RCC 7860 (cell line): ENCODE measurements around the gene UGT1A5.

Experiments
- DNase-seq: peaks from one replicate; pipeline ENCODE4 v3.0.0-alpha.2; 2015; ENCODE audit warnings: low spot score
- FAIRE-seq: peaks from 2 replicates; lab custom pipeline; 2012; peaks lifted over from hg19 to GRCh38; lab: Jason Lieb, UNC

The UGT1A5 gene

GRCh38 chr2:233803994-233804393, 91.3 kb downstream of the UGT1A5 start:
- no peak for DNase-seq
- FAIRE-seq: no peak

- DNase-seq: no peak
- no peak for FAIRE-seq
These were observed 94.6 kb downstream of the UGT1A5 start for GRCh38 chr2:233807215-233807865.

GRCh38 chr2:233807966-233808935, 95.5 kb downstream of the UGT1A5 start:
- DNase-seq: no peak
- no peak for FAIRE-seq

- no peak for DNase-seq
- FAIRE-seq: no peak
These were observed 97.7 kb downstream of the UGT1A5 start for GRCh38 chr2:233810385-233810784.

- DNase-seq (no peak), FAIRE-seq (no peak)
These were observed 98.4 kb downstream of the UGT1A5 start for GRCh38 chr2:233811087-233811486.

GRCh38 chr2:233811732-233812131, 99.0 kb downstream of the UGT1A5 start:
- FAIRE-seq (no peak), DNase-seq (no peak)

- DNase-seq (no peak), FAIRE-seq (no peak)
These were observed 100.7 kb downstream of the UGT1A5 start for GRCh38 chr2:233813236-233814055.

- DNase-seq (no peak), FAIRE-seq (no peak)
These were observed 101.5 kb downstream of the UGT1A5 start for GRCh38 chr2:233814056-233814835.

GRCh38 chr2:233815861-233816260, 103.2 kb downstream of the UGT1A5 start:
- DNase-seq (no peak), FAIRE-seq (no peak)

- FAIRE-seq (no peak), DNase-seq (no peak)
These were observed 103.6 kb downstream of the UGT1A5 start for GRCh38 chr2:233816334-233816733.

GRCh38 chr2:233816771-233817170, 104.1 kb downstream of the UGT1A5 start:
- FAIRE-seq: no peak
- no peak for DNase-seq

- DNase-seq (no peak), FAIRE-seq (no peak)
These were observed 104.7 kb downstream of the UGT1A5 start for GRCh38 chr2:233817361-233817911.

GRCh38 chr2:233817995-233818638, 105.4 kb downstream of the UGT1A5 start:
- DNase-seq (no peak), FAIRE-seq (no peak)

GRCh38 chr2:233818639-233819621, 106.2 kb downstream of the UGT1A5 start:
- FAIRE-seq: no peak
- DNase-seq: no peak

GRCh38 chr2:233819884-233820773, 107.4 kb downstream of the UGT1A5 start:
- no peak for DNase-seq
- FAIRE-seq: no peak

GRCh38 chr2:233820774-233821105, 108.0 kb downstream of the UGT1A5 start:
- DNase-seq: no peak
- FAIRE-seq: no peak

GRCh38 chr2:233821196-233821595, 108.5 kb downstream of the UGT1A5 start:
- DNase-seq (no peak), FAIRE-seq (no peak)

- DNase-seq (no peak), FAIRE-seq (no peak)
These were observed 109.0 kb downstream of the UGT1A5 start for GRCh38 chr2:233821709-233822100.
